ENCODE results near the gene HSD3B2. TPM values are rescaled to one million over a fixed set of nuclear protein-coding genes. Genes with fewer than 3 reads are reported as not detected.

Gene HSD3B2
- total and polyA plus RNA-seq, 2 donors from 2014 or later, result 0.60 TPM; not detected in 1

GRCh38 chr1:119447344-119448126, 32.6 kb downstream of the HSD3B2 start:
- DNase-seq, result no peak
- Histone ChIP-seq H3K27me3 (ENCODE audit: control insufficient read depth, insufficient read depth, low read length) (no peaks in the 10 kb centered on the region), H3K27ac (ENCODE audit: low read depth in 2 of 2, low read length in 2 of 2) (no peak overlapping the region), H3K4me3 (ENCODE audit: low read length in 3 of 3) (no peak overlapping the region), H3K36me3 (ENCODE audit: control insufficient read depth in 2 of 3, insufficient read depth in 3 of 3, low read length in 3 of 3) (no peaks in the 10 kb centered on the region), H3K4me1 (ENCODE audit: control insufficient read depth in 2 of 3, insufficient read depth in 2 of 3, low read depth in 1 of 3, low read length in 3 of 3) (no peaks in the 10 kb centered on the region), H3K9ac (ENCODE audit: low read length in 3 of 3) (no peak overlapping the region), H3K9me3 (ENCODE audit: control insufficient read depth in 2 of 3, insufficient read depth in 1 of 3, low read length in 3 of 3) (no peaks in the 10 kb centered on the region)
- no peak for TF ChIP-seq CTCF (IDR thresholded peaks at IDR 0.05; ENCODE audit: borderline replicate concordance, extremely low read depth, insufficient read depth)
- FAIRE-seq, result no peak
- intact Hi-C loops (cut with DNase I), result no loop called here

GRCh38 chr1:119448127-119448511, 33.2 kb downstream of the HSD3B2 start:
- H3K4me1 ChIP-seq (ENCODE audit: control insufficient read depth in 2 of 3, insufficient read depth in 2 of 3, low read depth in 1 of 3, low read length in 3 of 3), result peaks cover 0 to 4% (median 0%) of the 10 kb centered on the region in 3 donors
- no peak overlapping the region for H3K27ac ChIP-seq (ENCODE audit: low read depth in 2 of 2, low read length in 2 of 2)
- FAIRE-seq (no peak), DNase-seq (peak in 1 of 5 donors; percentile 7)
- H3K9ac ChIP-seq (ENCODE audit: low read length in 3 of 3), result no peak overlapping the region
- no peaks in the 10 kb centered on the region for H3K27me3 ChIP-seq (ENCODE audit: control insufficient read depth, insufficient read depth, low read length)
- no peaks in the 10 kb centered on the region for H3K36me3 ChIP-seq (ENCODE audit: control insufficient read depth in 2 of 3, insufficient read depth in 3 of 3, low read length in 3 of 3)
- no peaks in the 10 kb centered on the region for H3K9me3 ChIP-seq (ENCODE audit: control insufficient read depth in 2 of 3, insufficient read depth in 1 of 3, low read length in 3 of 3)
- intact Hi-C loops (cut with DNase I), result no loop called here
- H3K4me3 ChIP-seq (ENCODE audit: low read length in 3 of 3), result no peak overlapping the region
- TF ChIP-seq CTCF (IDR thresholded peaks at IDR 0.05; ENCODE audit: borderline replicate concordance, extremely low read depth, insufficient read depth), result no peak

- TF ChIP-seq CTCF (IDR thresholded peaks at IDR 0.05; ENCODE audit: borderline replicate concordance, extremely low read depth, insufficient read depth), result no peak
- H3K36me3 ChIP-seq (ENCODE audit: control insufficient read depth in 2 of 3, insufficient read depth in 3 of 3, low read length in 3 of 3), result no peaks in the 10 kb centered on the region
- no peaks in the 10 kb centered on the region for H3K27me3 ChIP-seq (ENCODE audit: control insufficient read depth, insufficient read depth, low read length)
- intact Hi-C loops (cut with DNase I), result no loop called here
- no peak overlapping the region for H3K9ac ChIP-seq (ENCODE audit: low read length in 3 of 3)
- no peak overlapping the region for H3K27ac ChIP-seq (ENCODE audit: low read depth in 2 of 2, low read length in 2 of 2)
- H3K4me3 ChIP-seq (ENCODE audit: low read length in 3 of 3), result no peak overlapping the region
- H3K9me3 ChIP-seq (ENCODE audit: control insufficient read depth in 2 of 3, insufficient read depth in 1 of 3, low read length in 3 of 3), result no peaks in the 10 kb centered on the region
- no peak for FAIRE-seq
- DNase-seq, result peak in 1 of 5 donors; percentile 10
- peaks cover 0 to 4% (median 0%) of the 10 kb centered on the region in 3 donors for H3K4me1 ChIP-seq (ENCODE audit: control insufficient read depth in 2 of 3, insufficient read depth in 2 of 3, low read depth in 1 of 3, low read length in 3 of 3)
Observed at GRCh38 chr1:119449971-119450370, 35.0 kb downstream of the HSD3B2 start.
